Measurements from ENCODE around the gene TCF25. TPM values are rescaled to one million over a fixed set of nuclear protein-coding genes. Genes with fewer than 3 reads are reported as not detected.
"Not testable (repeated sequence)": the region's sequence is repeated elsewhere in the genome, so short reads cannot be mapped to it uniquely, and the experiment has no call there.

The TCF25 gene
- total and polyA plus RNA-seq, 5 donors from 2014 or later, result 75.2 to 431 (median 78.5) TPM

GRCh38 chr16:89829630-89830437, 43.6 kb upstream of the TCF25 start:
- peaks cover 6% of the 10 kb centered on the region for H3K27me3 ChIP-seq (ENCODE audit: control insufficient read depth, insufficient read depth, low read length)
- Mint-ChIP-seq H3K27ac (peak overlapping the region in 1 of 3 donors; percentile 38), H3K4me3 (peak overlapping the region in 3 of 4 donors; percentile 4 to 58 (median 38)), H3K27me3 (peaks cover 30% of the 10 kb centered on the region), H3K4me1 (peaks cover 0 to 7% (median 1%) of the 10 kb centered on the region in 4 donors), H3K9me3 (peaks cover 0 to 7% (median 0%) of the 10 kb centered on the region in 7 donors), H3K36me3 (no peaks in the 10 kb centered on the region)
- no peak for DNase-seq
- no peaks in the 10 kb centered on the region for H3K9me3 ChIP-seq (ENCODE audit: control insufficient read depth in 2 of 2, low read length in 2 of 2)
- H3K4me3 ChIP-seq (ENCODE audit: low read depth, low read length), result no peak overlapping the region
- no peak for ATAC-seq (ENCODE audit: low read depth in 2 of 2)
- H3K27ac ChIP-seq (ENCODE audit: insufficient read depth, low read length, poor library complexity, severe bottlenecking), result no peak overlapping the region
- H3K4me1 ChIP-seq (ENCODE audit: control insufficient read depth, insufficient read depth, low read length, poor library complexity, severe bottlenecking), result peaks cover 12% of the 10 kb centered on the region
- no peaks in the 10 kb centered on the region for H3K36me3 ChIP-seq (ENCODE audit: control insufficient read depth, insufficient read depth, low read length)

DNA sequence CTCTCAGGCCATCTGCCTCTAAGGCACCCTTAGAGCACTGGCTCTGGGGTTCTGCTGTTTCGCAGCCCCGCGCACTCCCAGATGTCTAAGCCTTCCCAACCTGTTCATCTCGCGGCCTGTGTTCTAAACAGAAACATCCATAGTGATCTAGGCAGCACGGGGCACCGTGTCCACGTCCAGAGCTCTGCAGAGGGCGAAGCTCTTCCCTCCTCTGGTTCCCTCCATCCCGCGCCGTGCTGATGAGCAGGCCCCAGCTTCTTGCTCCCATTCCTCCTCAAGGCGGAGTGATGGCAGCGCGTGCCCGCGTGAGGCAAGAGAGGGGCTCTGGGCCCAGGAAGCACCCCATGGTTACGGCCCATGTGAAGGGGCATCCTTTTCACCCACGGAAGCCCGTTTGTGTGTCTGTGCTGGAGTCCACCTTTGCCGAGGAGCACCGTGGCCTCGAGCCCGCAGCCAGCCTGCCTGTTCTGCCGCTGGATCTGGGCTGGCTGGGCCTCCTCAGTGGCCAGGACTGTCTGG, 41.5 kb upstream of the TCF25 start:
- peaks cover 0 to 7% (median 0%) of the 10 kb centered on the region in 7 donors for H3K9me3 Mint-ChIP-seq
- no peak for DNase-seq
- H3K4me3 ChIP-seq (ENCODE audit: low read depth, low read length), result no peak overlapping the region
- H3K27ac ChIP-seq (ENCODE audit: insufficient read depth, low read length, poor library complexity, severe bottlenecking), result no peak overlapping the region
- H3K27me3 ChIP-seq (ENCODE audit: control insufficient read depth, insufficient read depth, low read length), result peaks cover 6% of the 10 kb centered on the region
- H3K36me3 ChIP-seq (ENCODE audit: control insufficient read depth, insufficient read depth, low read length), result no peaks in the 10 kb centered on the region
- ATAC-seq (ENCODE audit: low read depth in 2 of 2), result no peak
- H3K36me3 Mint-ChIP-seq, result no peaks in the 10 kb centered on the region
- peak overlapping the region in 1 of 4 donors; percentile 38 for H3K4me3 Mint-ChIP-seq
- peaks cover 26% of the 10 kb centered on the region for H3K27me3 Mint-ChIP-seq
- H3K4me1 ChIP-seq (ENCODE audit: control insufficient read depth, insufficient read depth, low read length, poor library complexity, severe bottlenecking), result peaks cover 12% of the 10 kb centered on the region
- H3K4me1 Mint-ChIP-seq, result peaks cover 0 to 7% (median 1%) of the 10 kb centered on the region in 4 donors
- no peak overlapping the region for H3K27ac Mint-ChIP-seq
- no peaks in the 10 kb centered on the region for H3K9me3 ChIP-seq (ENCODE audit: control insufficient read depth in 2 of 2, low read length in 2 of 2)

- not testable (repeated sequence) for ATAC-seq (ENCODE audit: low read depth in 2 of 2); H3K9me3 Mint-ChIP-seq; H3K36me3 Mint-ChIP-seq; H3K36me3 ChIP-seq (ENCODE audit: control insufficient read depth, insufficient read depth, low read length); DNase-seq; H3K27ac Mint-ChIP-seq; H3K27ac ChIP-seq (ENCODE audit: insufficient read depth, low read length, poor library complexity, severe bottlenecking); H3K4me3 ChIP-seq (ENCODE audit: low read depth, low read length); H3K27me3 ChIP-seq (ENCODE audit: control insufficient read depth, insufficient read depth, low read length); H3K4me3 Mint-ChIP-seq; H3K9me3 ChIP-seq (ENCODE audit: control insufficient read depth in 2 of 2, low read length in 2 of 2)
- H3K4me1 ChIP-seq (ENCODE audit: control insufficient read depth, insufficient read depth, low read length, poor library complexity, severe bottlenecking), result peaks cover 17% of the 10 kb centered on the region
- peaks cover 0 to 13% (median 1%) of the 10 kb centered on the region in 4 donors for H3K4me1 Mint-ChIP-seq
- H3K27me3 Mint-ChIP-seq, result peaks cover 26% of the 10 kb centered on the region
Observed at GRCh38 chr16:89833664-89834363, 39.6 kb upstream of the TCF25 start.

DNA sequence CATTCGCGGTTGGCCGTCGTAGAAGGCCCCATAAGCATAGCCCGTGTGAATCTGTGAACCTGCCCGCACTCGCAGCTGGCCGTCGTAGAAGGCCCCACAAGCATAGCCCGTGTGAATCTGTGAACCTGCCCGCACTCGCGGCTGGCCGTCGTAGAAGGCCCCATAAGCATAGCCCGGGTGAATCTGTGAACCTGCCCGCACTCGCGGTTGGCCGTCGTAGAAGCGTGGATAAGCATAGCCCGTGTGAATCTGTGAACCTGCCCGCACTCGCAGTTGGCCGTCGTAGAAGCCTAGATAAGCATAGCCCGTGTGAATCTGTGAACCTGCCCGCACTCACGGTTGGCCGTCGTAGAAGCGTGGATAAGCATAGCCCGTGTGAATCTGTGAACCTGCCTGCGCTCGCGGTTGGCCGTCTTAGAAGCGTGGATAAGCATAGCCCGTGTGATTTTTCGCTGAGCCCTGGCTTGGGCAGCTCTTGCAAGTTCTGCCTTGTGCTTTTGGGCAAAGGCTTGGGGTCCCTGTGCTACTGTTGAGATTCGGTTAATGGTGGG, 38.5 kb upstream of the TCF25 start:
- not testable (repeated sequence) for DNase-seq; H3K27ac Mint-ChIP-seq; H3K36me3 ChIP-seq (ENCODE audit: control insufficient read depth, insufficient read depth, low read length); ATAC-seq (ENCODE audit: low read depth in 2 of 2); H3K4me3 Mint-ChIP-seq; H3K4me3 ChIP-seq (ENCODE audit: low read depth, low read length); H3K27ac ChIP-seq (ENCODE audit: insufficient read depth, low read length, poor library complexity, severe bottlenecking); H3K9me3 Mint-ChIP-seq; H3K9me3 ChIP-seq (ENCODE audit: control insufficient read depth in 2 of 2, low read length in 2 of 2); H3K27me3 ChIP-seq (ENCODE audit: control insufficient read depth, insufficient read depth, low read length); H3K36me3 Mint-ChIP-seq
- Mint-ChIP-seq H3K4me1 (peaks cover 0 to 14% (median 0%) of the 10 kb centered on the region in 4 donors), H3K27me3 (peaks cover 20% of the 10 kb centered on the region)
- peaks cover 13% of the 10 kb centered on the region for H3K4me1 ChIP-seq (ENCODE audit: control insufficient read depth, insufficient read depth, low read length, poor library complexity, severe bottlenecking)

DNA sequence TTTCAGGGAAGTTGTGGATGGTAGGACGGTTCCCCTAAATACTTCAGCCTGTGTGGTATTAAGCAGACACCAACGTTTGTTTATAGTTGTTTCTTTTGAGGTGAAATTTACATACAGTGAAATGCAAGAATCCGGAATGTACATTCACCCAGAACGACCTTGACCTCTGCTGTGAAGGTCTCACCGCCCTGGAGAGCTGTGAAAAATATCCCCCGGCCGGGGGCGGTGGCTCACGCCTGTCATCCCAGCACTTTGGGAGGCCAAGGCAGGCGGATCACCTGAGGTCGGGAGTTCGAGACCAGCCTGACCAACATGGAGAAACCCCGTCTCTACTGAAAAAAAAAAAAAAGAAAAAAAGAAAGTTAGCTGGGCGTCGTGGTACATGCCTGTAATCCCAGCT, 36.9 kb upstream of the TCF25 start:
- not testable (repeated sequence) for H3K9me3 Mint-ChIP-seq; H3K36me3 Mint-ChIP-seq; H3K4me3 ChIP-seq (ENCODE audit: low read depth, low read length); DNase-seq; H3K27ac Mint-ChIP-seq; H3K36me3 ChIP-seq (ENCODE audit: control insufficient read depth, insufficient read depth, low read length); ATAC-seq (ENCODE audit: low read depth in 2 of 2); H3K4me3 Mint-ChIP-seq; H3K27me3 ChIP-seq (ENCODE audit: control insufficient read depth, insufficient read depth, low read length); H3K9me3 ChIP-seq (ENCODE audit: control insufficient read depth in 2 of 2, low read length in 2 of 2); H3K27ac ChIP-seq (ENCODE audit: insufficient read depth, low read length, poor library complexity, severe bottlenecking)
- Mint-ChIP-seq H3K4me1 (peaks cover 0 to 14% (median 0%) of the 10 kb centered on the region in 4 donors), H3K27me3 (peaks cover 13% of the 10 kb centered on the region)
- peaks cover 13% of the 10 kb centered on the region for H3K4me1 ChIP-seq (ENCODE audit: control insufficient read depth, insufficient read depth, low read length, poor library complexity, severe bottlenecking)

DNA sequence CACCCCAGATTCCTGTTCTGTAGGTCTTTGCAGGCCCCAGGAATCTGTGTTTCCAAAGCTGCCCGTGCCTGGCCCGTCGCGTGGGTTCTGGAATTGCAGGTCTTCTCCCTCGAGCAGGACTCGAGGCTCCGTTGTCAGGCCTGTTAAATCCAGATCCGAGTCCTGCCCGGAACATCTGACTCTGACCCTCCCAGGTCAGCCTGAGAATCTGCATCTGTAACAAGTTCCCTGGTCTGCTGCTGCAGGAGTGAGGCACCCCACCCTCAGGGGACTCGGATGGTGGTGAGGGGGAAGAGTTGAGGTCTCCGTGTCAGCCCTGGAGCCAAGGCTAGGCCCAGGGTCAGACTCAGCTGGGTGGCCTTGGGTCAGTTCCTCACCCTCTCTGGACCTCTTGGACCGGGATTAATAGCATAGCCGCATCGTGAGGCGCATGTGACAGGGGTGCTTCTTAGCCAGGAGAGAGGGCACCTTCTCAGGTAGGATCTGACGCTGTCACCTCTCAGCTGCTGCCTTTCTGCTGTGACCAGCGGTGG, 36.3 kb upstream of the TCF25 start:
- no peaks in the 10 kb centered on the region for H3K9me3 ChIP-seq (ENCODE audit: control insufficient read depth in 2 of 2, low read length in 2 of 2)
- Mint-ChIP-seq H3K4me3 (peak overlapping the region in 1 of 4 donors; percentile 78), H3K9me3 (peaks cover 0 to 3% (median 0%) of the 10 kb centered on the region in 7 donors), H3K4me1 (peaks cover 0 to 14% (median 0%) of the 10 kb centered on the region in 4 donors), H3K36me3 (no peaks in the 10 kb centered on the region), H3K27me3 (peaks cover 8% of the 10 kb centered on the region), H3K27ac (peak overlapping the region in 1 of 3 donors; percentile 52)
- no peak overlapping the region for H3K27ac ChIP-seq (ENCODE audit: insufficient read depth, low read length, poor library complexity, severe bottlenecking)
- ATAC-seq (ENCODE audit: low read depth in 2 of 2), result no peak
- DNase-seq, result no peak
- peaks cover 13% of the 10 kb centered on the region for H3K4me1 ChIP-seq (ENCODE audit: control insufficient read depth, insufficient read depth, low read length, poor library complexity, severe bottlenecking)
- no peaks in the 10 kb centered on the region for H3K36me3 ChIP-seq (ENCODE audit: control insufficient read depth, insufficient read depth, low read length)
- H3K27me3 ChIP-seq (ENCODE audit: control insufficient read depth, insufficient read depth, low read length), result no peaks in the 10 kb centered on the region
- H3K4me3 ChIP-seq (ENCODE audit: low read depth, low read length), result no peak overlapping the region

GRCh38 chr16:89841275-89841674, 32.1 kb upstream of the TCF25 start:
- no peak overlapping the region for H3K4me3 ChIP-seq (ENCODE audit: low read depth, low read length)
- no peak overlapping the region for H3K27ac Mint-ChIP-seq
- no peaks in the 10 kb centered on the region for H3K9me3 ChIP-seq (ENCODE audit: control insufficient read depth in 2 of 2, low read length in 2 of 2)
- DNase-seq (peak in 2 of 3 donors; percentile 15 to 32), ATAC-seq (ENCODE audit: low read depth in 2 of 2) (peak; percentile 50 to 64)
- H3K27me3 Mint-ChIP-seq, result peaks cover 9% of the 10 kb centered on the region
- H3K36me3 ChIP-seq (ENCODE audit: control insufficient read depth, insufficient read depth, low read length), result no peaks in the 10 kb centered on the region
- no peaks in the 10 kb centered on the region for H3K27me3 ChIP-seq (ENCODE audit: control insufficient read depth, insufficient read depth, low read length)
- no peak overlapping the region for H3K4me3 Mint-ChIP-seq
- peaks cover 0 to 24% (median 0%) of the 10 kb centered on the region in 4 donors for H3K4me1 Mint-ChIP-seq
- no peak overlapping the region for H3K27ac ChIP-seq (ENCODE audit: insufficient read depth, low read length, poor library complexity, severe bottlenecking)
- H3K9me3 Mint-ChIP-seq, result no peaks in the 10 kb centered on the region
- no peaks in the 10 kb centered on the region for H3K36me3 Mint-ChIP-seq
- H3K4me1 ChIP-seq (ENCODE audit: control insufficient read depth, insufficient read depth, low read length, poor library complexity, severe bottlenecking), result peaks cover 18% of the 10 kb centered on the region
